NCI-H1436 (cell line): ENCODE data around the gene NDUFA6.
"Not testable (repeated sequence)": the region's sequence is repeated elsewhere in the genome, so short reads cannot be mapped to it uniquely, and the experiment has no call there.

Experiments used
- DNase-seq: peaks from one replicate; lab custom pipeline; 2025; lab: John Stamatoyannopoulos, UW

The NDUFA6 gene

GRCh38 chr22:42090596-42091454, at the start of gene NDUFA6:
Gene NDUFA6, minus strand, starts transcription at chr22:42090772. Its CDS starts 28 bp downstream, at chr22:42090744.
- DNase-seq: peak; percentile 99

- DNase-seq: not testable (repeated sequence)
Observed at GRCh38 chr22:42140153-42140552, 49.6 kb upstream of the NDUFA6 start.

- DNase-seq: not testable (repeated sequence)
Observed at GRCh38 chr22:42139508-42139907, 48.9 kb upstream of the NDUFA6 start.

- DNase-seq: no peak
Observed at GRCh38 chr22:42138972-42139371, 48.4 kb upstream of the NDUFA6 start.

- no peak for DNase-seq
Observed at GRCh38 chr22:42138122-42138770, 47.7 kb upstream of the NDUFA6 start.

GRCh38 chr22:42135688-42136087, 45.1 kb upstream of the NDUFA6 start:
- not testable (repeated sequence) for DNase-seq

GRCh38 chr22:42134100-42135020, 43.8 kb upstream of the NDUFA6 start:
- DNase-seq: no peak

- DNase-seq: no peak
Observed at GRCh38 chr22:42132457-42132856, 41.9 kb upstream of the NDUFA6 start.

GRCh38 chr22:42131562-42131961, 41.0 kb upstream of the NDUFA6 start:
- no peak for DNase-seq

GRCh38 chr22:42130639-42131431, 40.3 kb upstream of the NDUFA6 start, which contains the start of gene CYP2D6:
Gene CYP2D6, minus strand, starts transcription at chr22:42130810. Its CDS starts 19 bp downstream, at chr22:42130791.
- DNase-seq: not testable (repeated sequence)

- not testable (repeated sequence) for DNase-seq
Observed at GRCh38 chr22:42130182-42130581, 39.6 kb upstream of the NDUFA6 start.

GRCh38 chr22:42128776-42129694, 38.5 kb upstream of the NDUFA6 start:
- DNase-seq: peak; percentile 28

- DNase-seq: not testable (repeated sequence)
Observed at GRCh38 chr22:42128007-42128406, 37.4 kb upstream of the NDUFA6 start.

GRCh38 chr22:42127606-42128005, 37.0 kb upstream of the NDUFA6 start:
- DNase-seq: no peak

- not testable (repeated sequence) for DNase-seq
Observed at GRCh38 chr22:42123529-42123928, 33.0 kb upstream of the NDUFA6 start.

- DNase-seq: not testable (repeated sequence)
Observed at GRCh38 chr22:42120231-42121021, 29.9 kb upstream of the NDUFA6 start.

- no peak for DNase-seq
Observed at GRCh38 chr22:42116848-42117424, 26.4 kb upstream of the NDUFA6 start.

GRCh38 chr22:42115420-42115830, 24.9 kb upstream of the NDUFA6 start:
- DNase-seq: not testable (repeated sequence)

- DNase-seq: no peak
Observed at GRCh38 chr22:42114721-42115120, 24.1 kb upstream of the NDUFA6 start.
